PC-9 (cell line): Measurements from ENCODE around the gene PIAS2.
"Not testable (repeated sequence)": the region's sequence is repeated elsewhere in the genome, so short reads cannot be mapped to it uniquely, and the experiment has no call there.

Source experiments
- EZH2 ChIP-seq: fragments of 200-600 bp; sonication (generic); IDR thresholded peaks from 2 replicates; pipeline ENCODE4 v1.8.0; 2017; ENCODE audit warnings: antibody characterized with exemption, low read depth
- TF ChIP-seq, protein P1 (sequence below): fragments of 200-600 bp; sonication (generic); conservative IDR thresholded peaks from 2 replicates; pipeline ENCODE4 v1.6.1; 2017; ENCODE audit warnings: mixed run types, antibody characterized with exemption, mild to moderate bottlenecking, moderate library complexity

DNA sequence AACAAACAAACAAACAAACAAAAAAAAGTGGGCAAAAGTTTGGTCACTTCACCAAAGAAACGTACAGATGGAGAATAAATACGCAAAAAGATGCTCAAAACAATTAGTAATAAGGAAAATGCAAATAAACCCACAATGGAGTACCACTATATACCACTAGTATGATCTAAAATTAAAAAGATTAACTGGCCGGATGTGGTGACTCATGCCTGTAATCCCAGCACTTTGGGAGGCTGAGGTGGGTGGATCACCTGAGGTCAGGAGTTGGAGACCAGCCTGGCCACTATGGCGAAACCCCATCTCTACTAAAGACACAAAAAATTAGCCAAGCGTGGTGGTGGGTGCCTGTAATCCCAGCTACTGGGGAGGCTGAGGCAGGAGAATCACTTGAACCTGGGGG lies 84.9 kb downstream of the PIAS2 start:
- TF ChIP-seq EZH2 = not testable (repeated sequence)
- TF ChIP-seq, protein P1, sequence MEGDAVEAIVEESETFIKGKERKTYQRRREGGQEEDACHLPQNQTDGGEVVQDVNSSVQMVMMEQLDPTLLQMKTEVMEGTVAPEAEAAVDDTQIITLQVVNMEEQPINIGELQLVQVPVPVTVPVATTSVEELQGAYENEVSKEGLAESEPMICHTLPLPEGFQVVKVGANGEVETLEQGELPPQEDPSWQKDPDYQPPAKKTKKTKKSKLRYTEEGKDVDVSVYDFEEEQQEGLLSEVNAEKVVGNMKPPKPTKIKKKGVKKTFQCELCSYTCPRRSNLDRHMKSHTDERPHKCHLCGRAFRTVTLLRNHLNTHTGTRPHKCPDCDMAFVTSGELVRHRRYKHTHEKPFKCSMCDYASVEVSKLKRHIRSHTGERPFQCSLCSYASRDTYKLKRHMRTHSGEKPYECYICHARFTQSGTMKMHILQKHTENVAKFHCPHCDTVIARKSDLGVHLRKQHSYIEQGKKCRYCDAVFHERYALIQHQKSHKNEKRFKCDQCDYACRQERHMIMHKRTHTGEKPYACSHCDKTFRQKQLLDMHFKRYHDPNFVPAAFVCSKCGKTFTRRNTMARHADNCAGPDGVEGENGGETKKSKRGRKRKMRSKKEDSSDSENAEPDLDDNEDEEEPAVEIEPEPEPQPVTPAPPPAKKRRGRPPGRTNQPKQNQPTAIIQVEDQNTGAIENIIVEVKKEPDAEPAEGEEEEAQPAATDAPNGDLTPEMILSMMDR = not testable (repeated sequence)
